Memory B cell (primary cell): ENCODE measurements around the gene ORC5.

Source experiments
- ATAC-seq: fragments of 150-1000 bp; cut with Tn5 transposase; 2 replicates; pipeline ENCODE4 v1.10.0; 2021; ENCODE audit warnings: low read depth, mild to moderate bottlenecking, moderate library complexity
- DNase-seq, 2 donors: peaks; one replicate each; pipeline ENCODE4 v3.0.0; 2022; ENCODE audit warnings: low spot score in 2 of 2
- H3K27ac Mint-ChIP-seq: one replicate; pipeline ENCODE4 v1.8.0; 2022; ENCODE audit warnings: mild to moderate bottlenecking, moderate library complexity, mixed read lengths
- H3K27me3 Mint-ChIP-seq: one replicate; pipeline ENCODE4 v1.8.0; 2022; ENCODE audit warnings: mixed read lengths
- H3K36me3 Mint-ChIP-seq: one replicate; pipeline ENCODE4 v1.8.0; 2022; ENCODE audit warnings: mild to moderate bottlenecking, mixed read lengths
- H3K4me1 Mint-ChIP-seq: one replicate; pipeline ENCODE4 v1.8.0; 2022; ENCODE audit warnings: mixed read lengths
- H3K4me3 Mint-ChIP-seq: one replicate; pipeline ENCODE4 v1.8.0; 2022; ENCODE audit warnings: mild to moderate bottlenecking, moderate library complexity, mixed read lengths
- H3K9me3 Mint-ChIP-seq: one replicate; pipeline ENCODE4 v1.8.0; 2022; ENCODE audit warnings: mixed read lengths

Gene ORC5

DNA sequence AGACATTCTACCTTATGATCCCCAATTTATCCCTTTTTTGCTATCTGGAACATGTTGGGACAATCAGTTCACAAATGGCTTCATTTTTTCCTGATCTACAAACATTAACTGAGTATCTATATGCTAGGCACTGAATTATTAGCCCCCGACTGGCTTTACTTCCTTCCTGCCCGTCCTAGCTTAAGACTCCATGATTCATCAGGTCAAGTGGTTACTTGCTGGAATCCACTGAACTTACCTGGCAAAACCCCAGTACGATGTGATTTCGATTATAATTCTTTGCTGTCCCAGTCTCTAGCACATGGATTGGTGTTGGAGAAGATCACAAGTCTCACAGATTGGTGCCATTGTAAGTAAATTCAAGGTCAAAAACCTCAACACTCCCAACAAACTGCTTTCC is 77.1 kb downstream of the ORC5 start:
- no peak for ATAC-seq
- Mint-ChIP-seq H3K27ac (no peak overlapping the region), H3K9me3 (peaks cover 10% of the 10 kb centered on the region), H3K4me1 (no peaks in the 10 kb centered on the region), H3K27me3 (no peaks in the 10 kb centered on the region), H3K4me3 (no peak overlapping the region), H3K36me3 (peaks cover 31% of the 10 kb centered on the region)
- DNase-seq: no peak

- Mint-ChIP-seq H3K4me3 (no peak overlapping the region), H3K36me3 (peaks cover 39% of the 10 kb centered on the region), H3K27me3 (no peaks in the 10 kb centered on the region), H3K4me1 (no peaks in the 10 kb centered on the region), H3K27ac (no peak overlapping the region), H3K9me3 (peaks cover 11% of the 10 kb centered on the region)
- ATAC-seq (no peak), DNase-seq (no peak)
These were observed 80.6 kb downstream of the ORC5 start for GRCh38 chr7:104127204-104127603.

DNA sequence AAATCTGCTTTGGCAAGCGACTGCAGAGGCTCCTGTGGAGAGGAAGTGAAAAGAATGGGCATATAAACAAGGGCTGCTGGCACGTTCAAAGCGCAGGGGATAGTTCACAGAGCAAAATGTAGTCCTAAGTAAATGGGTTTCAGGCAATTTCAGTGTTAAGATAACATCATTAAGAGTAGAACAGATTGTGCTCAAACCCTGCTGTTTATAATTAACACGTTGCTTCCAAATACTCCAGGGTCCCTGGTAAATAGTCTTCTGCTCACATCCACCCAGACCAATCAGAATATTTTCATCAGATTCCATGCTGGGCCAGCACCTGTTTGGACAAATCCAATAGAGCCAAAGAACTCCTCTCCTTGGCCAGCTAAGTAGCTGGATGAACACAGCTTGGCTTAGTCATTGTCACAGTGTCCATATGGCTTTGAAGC is 81.4 kb downstream of the ORC5 start:
- Mint-ChIP-seq H3K27me3 (no peaks in the 10 kb centered on the region), H3K4me3 (no peak overlapping the region), H3K9me3 (peaks cover 13% of the 10 kb centered on the region), H3K27ac (no peak overlapping the region), H3K36me3 (peaks cover 39% of the 10 kb centered on the region), H3K4me1 (no peaks in the 10 kb centered on the region)
- ATAC-seq (no peak), DNase-seq (no peak)

DNA sequence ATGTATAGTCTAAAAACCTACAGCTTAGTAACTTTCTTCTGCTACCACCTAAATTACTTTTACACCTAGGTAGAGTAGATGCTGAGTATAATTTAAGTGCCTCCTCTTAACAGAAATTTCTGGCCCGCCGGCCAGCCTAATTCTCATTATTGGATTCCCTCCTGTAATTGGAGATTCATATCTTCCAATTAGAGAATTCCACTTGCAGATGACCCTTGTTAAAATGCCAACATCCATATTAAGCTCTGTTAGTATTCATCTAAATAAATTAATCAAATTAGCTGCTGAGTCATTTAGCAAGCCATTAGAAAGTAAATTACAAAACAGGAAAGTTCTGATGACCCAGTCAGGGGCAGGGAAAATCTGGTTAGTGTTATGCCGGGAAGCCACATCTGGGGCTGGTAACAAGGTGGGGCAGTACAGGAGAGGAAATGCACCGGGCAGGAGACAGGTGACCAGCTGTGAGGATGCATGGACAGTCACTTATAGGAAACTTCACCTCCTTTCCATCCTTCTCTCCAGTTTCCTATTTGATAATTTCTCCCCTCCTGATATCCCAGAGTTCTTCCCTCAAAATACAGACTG is 82.8 kb downstream of the ORC5 start:
- Mint-ChIP-seq H3K9me3 (peaks cover 4% of the 10 kb centered on the region), H3K4me1 (no peaks in the 10 kb centered on the region), H3K27me3 (no peaks in the 10 kb centered on the region), H3K36me3 (peaks cover 24% of the 10 kb centered on the region), H3K4me3 (no peak overlapping the region), H3K27ac (no peak overlapping the region)
- ATAC-seq: no peak
- DNase-seq: no peak

GRCh38 chr7:104124469-104124868 is 83.3 kb downstream of the ORC5 start:
- H3K9me3 Mint-ChIP-seq: peaks cover 4% of the 10 kb centered on the region
- H3K27me3 Mint-ChIP-seq: no peaks in the 10 kb centered on the region
- H3K4me1 Mint-ChIP-seq: no peaks in the 10 kb centered on the region
- DNase-seq: no peak
- no peak for ATAC-seq
- peaks cover 23% of the 10 kb centered on the region for H3K36me3 Mint-ChIP-seq
- H3K4me3 Mint-ChIP-seq: no peak overlapping the region
- no peak overlapping the region for H3K27ac Mint-ChIP-seq

DNA sequence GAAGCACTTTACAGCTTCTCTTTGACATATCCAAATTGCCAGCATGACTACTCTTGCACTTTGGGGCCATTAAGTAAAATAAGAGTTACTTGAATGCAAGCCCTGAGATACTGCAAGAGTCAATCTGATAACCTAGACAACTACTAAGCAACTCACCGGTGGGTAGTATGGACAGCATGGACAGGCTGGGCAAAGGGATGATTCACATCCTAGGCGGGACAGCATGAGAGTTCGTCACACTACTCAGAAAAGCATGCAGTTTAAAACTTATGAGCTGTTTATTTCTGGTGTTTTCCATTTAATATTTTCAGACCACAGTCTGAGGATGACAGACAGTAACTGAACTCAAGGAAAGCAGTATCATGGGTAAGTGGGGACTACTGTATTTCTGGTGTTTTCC is 84.0 kb downstream of the ORC5 start:
- no peaks in the 10 kb centered on the region for H3K27me3 Mint-ChIP-seq
- H3K4me3 Mint-ChIP-seq: no peak overlapping the region
- H3K27ac Mint-ChIP-seq: no peak overlapping the region
- ATAC-seq (no peak), DNase-seq (no peak)
- peaks cover 3% of the 10 kb centered on the region for H3K9me3 Mint-ChIP-seq
- peaks cover 20% of the 10 kb centered on the region for H3K36me3 Mint-ChIP-seq
- H3K4me1 Mint-ChIP-seq: no peaks in the 10 kb centered on the region

DNA sequence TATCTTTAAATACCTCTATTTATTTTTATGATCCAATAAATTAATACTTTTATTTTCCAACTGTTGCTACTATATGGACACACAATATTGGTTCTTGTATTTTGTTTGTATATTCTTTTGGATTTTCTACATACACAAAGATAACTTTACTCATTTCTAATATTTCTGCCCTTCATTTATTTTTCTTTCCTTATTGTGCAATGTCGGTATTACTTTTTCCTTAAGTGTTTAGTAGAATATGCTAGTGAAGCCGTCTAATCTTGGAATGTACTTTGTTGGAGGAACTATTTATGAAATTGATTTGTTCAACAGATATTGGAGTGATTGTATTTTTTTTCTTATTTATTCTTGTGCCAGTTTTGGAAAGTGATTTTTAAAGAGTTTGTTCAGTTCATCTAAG is 94.0 kb downstream of the ORC5 start:
- Mint-ChIP-seq H3K36me3 (no peaks in the 10 kb centered on the region), H3K27ac (no peak overlapping the region), H3K4me1 (no peaks in the 10 kb centered on the region), H3K9me3 (peaks cover 4% of the 10 kb centered on the region), H3K4me3 (no peak overlapping the region), H3K27me3 (peaks cover 1% of the 10 kb centered on the region)
- no peak for DNase-seq
- no peak for ATAC-seq

DNA sequence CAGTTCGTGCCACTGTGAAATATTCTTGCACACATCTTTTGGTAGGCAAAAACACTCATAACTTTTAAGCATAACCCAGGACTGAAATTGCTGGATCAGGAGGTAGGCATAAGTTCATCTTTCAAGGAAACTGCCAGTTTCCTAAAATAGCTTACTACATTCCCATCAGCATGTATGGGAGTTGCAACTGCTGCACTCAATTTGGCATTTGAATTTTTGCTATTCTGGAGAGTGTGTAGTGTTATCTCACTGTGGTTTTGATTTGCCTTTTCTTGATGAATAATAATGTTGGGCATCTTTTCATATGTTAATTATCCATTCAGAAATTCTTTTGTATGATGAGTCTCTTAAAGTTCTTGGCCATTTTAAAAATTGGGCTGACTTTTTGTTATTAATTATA is 95.2 kb downstream of the ORC5 start:
- Mint-ChIP-seq H3K9me3 (peaks cover 3% of the 10 kb centered on the region), H3K27ac (no peak overlapping the region), H3K4me1 (no peaks in the 10 kb centered on the region), H3K36me3 (no peaks in the 10 kb centered on the region), H3K27me3 (peaks cover 1% of the 10 kb centered on the region), H3K4me3 (no peak overlapping the region)
- ATAC-seq (no peak), DNase-seq (no peak)

GRCh38 chr7:104111271-104111670 is 96.5 kb downstream of the ORC5 start:
- ATAC-seq: no peak

GRCh38 chr7:104106108-104106905 is 101.5 kb downstream of the ORC5 start:
- Mint-ChIP-seq H3K9me3 (peaks cover 1% of the 10 kb centered on the region), H3K36me3 (no peaks in the 10 kb centered on the region), H3K4me3 (no peak overlapping the region), H3K27me3 (no peaks in the 10 kb centered on the region), H3K4me1 (no peaks in the 10 kb centered on the region), H3K27ac (no peak overlapping the region)
- DNase-seq (no peak), ATAC-seq (no peak)

More at GRCh38 chr7:104111271-104111670, 96.5 kb downstream of the ORC5 start:
- DNase-seq: no peak
- Mint-ChIP-seq H3K4me3 (no peak overlapping the region), H3K4me1 (no peaks in the 10 kb centered on the region), H3K27me3 (peaks cover 1% of the 10 kb centered on the region), H3K27ac (no peak overlapping the region), H3K9me3 (peaks cover 2% of the 10 kb centered on the region), H3K36me3 (no peaks in the 10 kb centered on the region)

GRCh38 chr7:104098890-104099289 is 108.9 kb downstream of the ORC5 start:
- no peaks in the 10 kb centered on the region for H3K36me3 Mint-ChIP-seq
- H3K9me3 Mint-ChIP-seq: no peaks in the 10 kb centered on the region
- no peak overlapping the region for H3K4me3 Mint-ChIP-seq
- DNase-seq (no peak), ATAC-seq (no peak)
- peaks cover 5% of the 10 kb centered on the region for H3K27me3 Mint-ChIP-seq
- H3K27ac Mint-ChIP-seq: no peak overlapping the region
- no peaks in the 10 kb centered on the region for H3K4me1 Mint-ChIP-seq

GRCh38 chr7:104096683-104097082 is 111.1 kb downstream of the ORC5 start:
- H3K27me3 Mint-ChIP-seq: peaks cover 10% of the 10 kb centered on the region
- ATAC-seq: no peak
- no peak overlapping the region for H3K27ac Mint-ChIP-seq

DNA sequence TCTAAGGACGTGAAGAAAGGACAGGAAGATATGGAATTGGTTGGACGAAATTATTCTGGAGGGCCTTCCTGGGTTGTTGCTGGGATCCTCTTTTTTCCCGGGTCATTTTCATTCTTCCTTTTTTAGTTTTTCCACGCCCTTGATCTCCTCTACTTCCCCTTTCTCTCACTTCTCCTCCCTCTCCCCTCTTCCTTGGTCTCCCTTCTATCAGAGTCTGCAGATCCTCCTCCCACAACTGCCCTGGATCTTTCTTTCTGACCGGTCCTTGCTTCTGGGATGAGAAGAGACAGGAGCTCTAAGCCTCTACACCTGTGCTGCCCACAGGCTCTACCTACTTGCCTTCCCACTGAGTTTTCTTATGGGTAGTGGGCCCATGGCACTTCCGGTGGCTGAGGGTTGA is 114.7 kb downstream of the ORC5 start:
- Mint-ChIP-seq H3K9me3 (no peaks in the 10 kb centered on the region), H3K36me3 (no peaks in the 10 kb centered on the region), H3K4me1 (no peaks in the 10 kb centered on the region), H3K4me3 (no peak overlapping the region), H3K27ac (no peak overlapping the region), H3K27me3 (peaks cover 9% of the 10 kb centered on the region)
- no peak for DNase-seq
- no peak for ATAC-seq

More at GRCh38 chr7:104096683-104097082, 111.1 kb downstream of the ORC5 start:
- DNase-seq: no peak
- Mint-ChIP-seq H3K4me1 (no peaks in the 10 kb centered on the region), H3K36me3 (no peaks in the 10 kb centered on the region), H3K4me3 (no peak overlapping the region), H3K9me3 (no peaks in the 10 kb centered on the region)

GRCh38 chr7:104091242-104091641 is 116.6 kb downstream of the ORC5 start:
- Mint-ChIP-seq H3K27me3 (peaks cover 9% of the 10 kb centered on the region), H3K9me3 (no peaks in the 10 kb centered on the region), H3K27ac (no peak overlapping the region), H3K36me3 (no peaks in the 10 kb centered on the region), H3K4me1 (no peaks in the 10 kb centered on the region), H3K4me3 (no peak overlapping the region)
- DNase-seq: no peak
- no peak for ATAC-seq

- no peak for DNase-seq
- no peaks in the 10 kb centered on the region for H3K36me3 Mint-ChIP-seq
- H3K9me3 Mint-ChIP-seq: no peaks in the 10 kb centered on the region
- no peak overlapping the region for H3K4me3 Mint-ChIP-seq
- peaks cover 7% of the 10 kb centered on the region for H3K27me3 Mint-ChIP-seq
- no peak overlapping the region for H3K27ac Mint-ChIP-seq
- no peaks in the 10 kb centered on the region for H3K4me1 Mint-ChIP-seq
- ATAC-seq: no peak
These were observed 118.2 kb downstream of the ORC5 start for GRCh38 chr7:104089612-104090011.
